A549 (cell line): ENCODE results near the gene STX1B. TPM values are rescaled to one million over a fixed set of nuclear protein-coding genes. Genes with fewer than 3 reads are reported as not detected.
A peak's percentile ranks its signal among the peaks of the same experiment; 100 is the strongest.

Experiments used
- ATAC-seq, 2 experiments: fragments of 200-7000 bp in 1 of 2; fragments of >200 bp in 1 of 2; cut with Nextera tagmentation in 1 of 2; cut with Tn5 transposase in 1 of 2; 3 replicates each; pipeline versions ENCODE4 v1.8.0 to v1.9.1; 2018 to 2020; ENCODE audit warnings: mild to moderate bottlenecking in 1 of 2, moderate library complexity in 1 of 2
- CTCF ChIA-PET: fragments of 300-600 bp; sonication (Branson Sonifier 250); formaldehyde crosslinking; extraction: SDS; loops from one replicate; lab custom pipeline; 2021; ENCODE audit warnings: antibody characterized with exemption, inconsistent platforms; lab: Yijun Ruan, JAX
- POLR2A ChIA-PET: fragments of 350-600 bp; formaldehyde crosslinking; extraction: SDS; loops from one replicate; lab custom pipeline; 2021; ENCODE audit warnings: antibody characterized with exemption, inconsistent platforms; lab: Yijun Ruan, JAX
- DNase-seq, 2 experiments: peaks; one replicate each; pipeline versions ENCODE4 v3.0.0 to v3.0.0-alpha.2; 2011 to 2016; ENCODE audit warnings: low read depth in 1 of 2, low spot score in 1 of 2
- FAIRE-seq: peaks from 2 replicates; lab custom pipeline; 2011; peaks lifted over from hg19 to GRCh38; lab: Jason Lieb, UNC
- H3K27ac ChIP-seq, 2 experiments: fragments of >200 bp; sonication (Bioruptor Twin); formaldehyde crosslinking; 3 replicates each; pipeline ENCODE4 v1.5.1; 2016 to 2017
- H3K4me1 ChIP-seq: fragments of >200 bp; sonication (Bioruptor Twin); formaldehyde crosslinking; 3 replicates; pipeline ENCODE4 v1.6.1; 2016
- H3K4me2 ChIP-seq: fragments of >200 bp; sonication (Bioruptor Twin); formaldehyde crosslinking; 3 replicates; pipeline ENCODE4 v1.6.1; 2016
- H3K4me3 ChIP-seq: fragments of >200 bp; sonication (Bioruptor Twin); formaldehyde crosslinking; 3 replicates; pipeline ENCODE4 v1.5.1; 2016
- H3K9me3 ChIP-seq: fragments of >200 bp; sonication (Bioruptor Twin); formaldehyde crosslinking; 3 replicates; pipeline ENCODE4 v1.6.1; 2016
- ATOH8 ChIP-seq: fragments of 250-450 bp; sonication (Bioruptor Pico); IDR thresholded peaks from 2 replicates; pipeline ENCODE4 v1.5.0; 2020; ENCODE audit warnings: low read depth, mild to moderate bottlenecking, moderate library complexity
- BCL3 ChIP-seq: fragments of >200 bp; sonication (Bioruptor Twin); formaldehyde crosslinking; IDR thresholded peaks from 3 replicates; pipeline ENCODE4 v1.6.1; 2016
- CBX2 ChIP-seq: fragments of 200-600 bp; sonication (generic); IDR thresholded peaks from 2 replicates; pipeline ENCODE4 v1.6.1; 2016; ENCODE audit warnings: low read depth, mild to moderate bottlenecking, borderline replicate concordance
- CEBPB ChIP-seq, 2 experiments: fragments of >200 bp in 1 of 2; sonication (Bioruptor Twin) in 1 of 2; formaldehyde crosslinking in 1 of 2; IDR thresholded peaks; 2 replicates each; pipeline ENCODE4 v1.6.1; 2012 to 2016
- CHD2 ChIP-seq: fragments of 150-350 bp; IDR thresholded peaks from 2 replicates; pipeline ENCODE4 v1.6.1; 2014; ENCODE audit warnings: low read length; ENCODE audit not compliant: partially characterized antibody
- E2F6 ChIP-seq: IDR thresholded peaks from 2 replicates; pipeline ENCODE4 v1.6.1; 2012; ENCODE audit warnings: low read depth, borderline replicate concordance
- ELK1 ChIP-seq: fragments of 150-350 bp; IDR thresholded peaks from 2 replicates; pipeline ENCODE4 v1.6.1; 2014; ENCODE audit warnings: low read depth, mild to moderate bottlenecking, low read length
- ESRRA ChIP-seq: fragments of 150-350 bp; IDR thresholded peaks from 2 replicates; pipeline ENCODE4 v1.6.1; 2014; ENCODE audit warnings: mild to moderate bottlenecking, low read length, borderline replicate concordance
- HEYL ChIP-seq: fragments of 250-450 bp; sonication (Bioruptor Pico); IDR thresholded peaks from 2 replicates; pipeline ENCODE4 v1.8.0; 2021; ENCODE audit warnings: mild to moderate bottlenecking, moderate library complexity
- HOXA7 ChIP-seq: fragments of 250-450 bp; sonication (Bioruptor Pico); IDR thresholded peaks from 2 replicates; pipeline ENCODE4 v1.5.0; 2020; ENCODE audit warnings: mild to moderate bottlenecking, moderate library complexity
- JUNB ChIP-seq: fragments of >200 bp; sonication (Bioruptor Twin); formaldehyde crosslinking; IDR thresholded peaks from 2 replicates; pipeline ENCODE4 v1.6.1; 2016
- MAZ ChIP-seq: fragments of 150-350 bp; IDR thresholded peaks from 2 replicates; pipeline ENCODE4 v1.6.1; 2014; ENCODE audit warnings: antibody characterized with exemption, low read depth, low read length, borderline replicate concordance
- NFE2L2 ChIP-seq: fragments of 150-350 bp; conservative IDR thresholded peaks from 2 replicates; pipeline ENCODE4 v1.6.1; 2014; ENCODE audit warnings: low read length
- NPAS2 ChIP-seq: fragments of 250-450 bp; sonication (Bioruptor Pico); IDR thresholded peaks from 2 replicates; pipeline ENCODE4 v1.8.0; 2022; ENCODE audit warnings: mild to moderate bottlenecking, moderate library complexity, borderline replicate concordance
- PBX3 ChIP-seq: IDR thresholded peaks from 2 replicates; pipeline ENCODE4 v1.6.1; 2012
- POLR2AphosphoS2 ChIP-seq: conservative IDR thresholded peaks from 2 replicates; pipeline ENCODE4 v1.6.1; 2012; ENCODE audit warnings: low read length, improper control_type of control experiment, inconsistent platforms
- RAD21 ChIP-seq, 2 experiments: fragments of >200 bp in 1 of 2; sonication (Bioruptor Twin) in 1 of 2; formaldehyde crosslinking in 1 of 2; IDR thresholded peaks in 1 of 2; conservative IDR thresholded peaks in 1 of 2; 2 replicates in 1 of 2; 3 replicates in 1 of 2; pipeline ENCODE4 v1.6.1; 2012 to 2018; ENCODE audit warnings: inconsistent platforms in 1 of 2
- RCOR1 ChIP-seq: fragments of 150-350 bp; IDR thresholded peaks from 2 replicates; pipeline ENCODE4 v1.6.1; 2014; ENCODE audit warnings: antibody characterized with exemption, low read length, low read depth
- RFX5 ChIP-seq: fragments of 450-650 bp; IDR thresholded peaks from 2 replicates; pipeline ENCODE4 v1.7.1; 2014; ENCODE audit warnings: antibody characterized with exemption, mild to moderate bottlenecking, moderate library complexity
- RNF2 ChIP-seq: fragments of 200-600 bp; sonication (generic); IDR thresholded peaks from 2 replicates; pipeline ENCODE4 v1.6.1; 2016; ENCODE audit warnings: low read depth, mild to moderate bottlenecking, antibody characterized with exemption, moderate library complexity, borderline replicate concordance
- ZC3H11A ChIP-seq: fragments of 450-650 bp; IDR thresholded peaks from 2 replicates; pipeline ENCODE4 v1.6.1; 2014; ENCODE audit warnings: antibody characterized with exemption, mild to moderate bottlenecking
- WGBS: methylation state at CpG from one replicate; pipeline ENCODE4 v1.1.6; 2017; ENCODE audit errors: missing lambda C conversion rate; 5-methylcytosine and 5-hydroxymethylcytosine counted together
- polyA plus RNA-seq, 4 experiments: library from polyadenylated mRNA; depleted of rRNA in 3 of 4; stranded (reverse); fragments of >200 nt; fragmentation: RNase III in 1 of 4; extraction: RNeasy Plus Mini Kit Qiagen cat#74134 plus additional on column Dnase treatment in 1 of 4; gene quantifications; 2 replicates in 3 of 4; 3 replicates in 1 of 4; pipeline ENCODE4 v1.2.3, GENCODE V29; 2011 to 2017

Gene STX1B
- polyA plus RNA-seq, 2 of the 4 experiments (the other 2 are of a cell fraction): 2.4 to 2.6 TPM

- H3K4me3 ChIP-seq: no peak overlapping the region
- WGBS: 78% methylated on average over 6 of the region's 6 CpGs
- CTCF ChIA-PET: interaction anchor here (0.7 to 3.7 kb wide), 4 partner anchors 12 to 184 kb away, joined by 3 to 15 read pairs (median 4); partner anchors contain the start of gene HSD3B7
- POLR2A ChIA-PET: interaction anchor here (1.5 kb wide), 1 partner anchor 114 kb away, joined by 3 read pairs; no protein-coding TSS in a partner anchor
- H3K9me3 ChIP-seq: no peaks in the 10 kb centered on the region
- FAIRE-seq: no peak
- peaks cover 18% of the 10 kb centered on the region for H3K4me1 ChIP-seq
- H3K4me2 ChIP-seq: no peak overlapping the region
- ATAC-seq: no peak
- no peak for DNase-seq
- H3K27ac ChIP-seq: 0 out of 6 replicates have a peak overlapping the region, but pooled peaks of 1 of the 2 experiments have one; percentile 15
- TF ChIP-seq ESRRA (no peak), NFE2L2 (no peak), POLR2AphosphoS2 (no peak), CBX2 (no peak)
Observed at GRCh38 chr16:31003744-31004143, 6.7 kb downstream of the STX1B start.

- DNase-seq: no peak
- Histone ChIP-seq H3K27ac (peak overlapping the region in 1 of 2 experiments; percentile 41; a peak in 2 of 6 replicates), H3K4me2 (no peak overlapping the region), H3K9me3 (no peaks in the 10 kb centered on the region), H3K4me1 (peaks cover 21% of the 10 kb centered on the region), H3K4me3 (no peak overlapping the region)
- TF ChIP-seq HOXA7 (CRISPR knock-in tag): no peak
- no peak for TF ChIP-seq JUNB
- TF ChIP-seq RAD21 (conservative IDR thresholded peaks at IDR 0.05 in 1 of 2, IDR thresholded peaks at IDR 0.05 in 1 of 2): no peak
- no peak for TF ChIP-seq CHD2
- TF ChIP-seq CEBPB (IDR thresholded peaks at IDR 0.05): no peak
- no peak for TF ChIP-seq E2F6
- TF ChIP-seq PBX3: no peak
- TF ChIP-seq ATOH8: no peak
- no peak for TF ChIP-seq RNF2
- no peak for TF ChIP-seq MAZ
- no peak for TF ChIP-seq ELK1
- TF ChIP-seq NPAS2 (CRISPR knock-in tag): no peak
- no peak for TF ChIP-seq HEYL (CRISPR knock-in tag)
- TF ChIP-seq RCOR1: no peak
- TF ChIP-seq ZC3H11A: no peak
- no peak for TF ChIP-seq RFX5
- TF ChIP-seq BCL3: no peak
- TF ChIP-seq ESRRA: no peak
- no peak for ATAC-seq
- FAIRE-seq: no peak
- 93% methylated on average over 7 of the region's 9 CpGs for WGBS
- ChIA-PET CTCF (interaction anchor here (0.9 to 3.7 kb wide), 5 partner anchors 13 to 116 kb away, joined by 3 to 15 read pairs (median 4); partner anchors contain the start of gene HSD3B7), POLR2A (no interaction called here)
Observed at GRCh38 chr16:31002862-31003341, 7.5 kb downstream of the STX1B start.
